HEK293 (cell line): ENCODE results near the gene FBH1.
A peak's percentile ranks its signal among the peaks of the same experiment; 100 is the strongest.

ENCODE experiments used
- AEBP2 ChIP-seq: fragments of 450-650 bp; formaldehyde crosslinking; IDR thresholded peaks from 2 replicates; pipeline ENCODE4 v1.5.1; 2016; ENCODE audit warnings: missing biosample characterization, missing genetic modification characterization, borderline replicate concordance
- HOXC10 ChIP-seq: sonication (generic); formaldehyde crosslinking; IDR thresholded peaks from 2 replicates; pipeline ENCODE4 v1.8.1; 2023; ENCODE audit warnings: mild to moderate bottlenecking, missing genetic modification reagents
- INSM2 ChIP-seq: fragments of 450-650 bp; formaldehyde crosslinking; IDR thresholded peaks from 2 replicates; pipeline ENCODE4 v1.5.1; 2016; ENCODE audit warnings: missing biosample characterization, missing genetic modification characterization
- PRDM2 ChIP-seq: fragments of 450-650 bp; formaldehyde crosslinking; IDR thresholded peaks from 2 replicates; pipeline ENCODE4 v1.5.1; 2016; ENCODE audit warnings: missing biosample characterization, missing genetic modification characterization, borderline replicate concordance
- PRDM6 ChIP-seq: fragments of 450-650 bp; formaldehyde crosslinking; IDR thresholded peaks from 2 replicates; pipeline ENCODE4 v1.5.1; 2017; ENCODE audit warnings: missing biosample characterization, missing genetic modification characterization
- ZBTB26 ChIP-seq: fragments of 450-650 bp; formaldehyde crosslinking; optimal IDR thresholded peaks from 2 replicates; pipeline ENCODE3; 2016; ENCODE audit warnings: missing biosample characterization, mild to moderate bottlenecking, missing genetic modification characterization
- ZBTB48 ChIP-seq: fragments of 450-650 bp; formaldehyde crosslinking; IDR thresholded peaks from 2 replicates; pipeline ENCODE4 v1.5.1; 2016; ENCODE audit warnings: missing biosample characterization, missing genetic modification characterization
- ZIC2 ChIP-seq: fragments of 450-650 bp; formaldehyde crosslinking; IDR thresholded peaks from 2 replicates; pipeline ENCODE4 v1.5.1; 2016; ENCODE audit warnings: missing biosample characterization, missing genetic modification characterization
- ZNF112 ChIP-seq: fragments of 450-650 bp; formaldehyde crosslinking; IDR thresholded peaks from 2 replicates; pipeline ENCODE4 v1.5.0; 2017; ENCODE audit warnings: missing biosample characterization, missing genetic modification characterization
- ZNF155 ChIP-seq: fragments of 450-650 bp; formaldehyde crosslinking; IDR thresholded peaks from 2 replicates; pipeline ENCODE4 v1.5.1; 2016; ENCODE audit warnings: missing biosample characterization, missing genetic modification characterization
- ZNF350 ChIP-seq: fragments of 450-650 bp; formaldehyde crosslinking; IDR thresholded peaks from 2 replicates; pipeline ENCODE4 v1.5.0; 2017; ENCODE audit warnings: missing biosample characterization, mild to moderate bottlenecking, missing genetic modification characterization
- ZNF366 ChIP-seq: fragments of 450-650 bp; formaldehyde crosslinking; conservative IDR thresholded peaks from 2 replicates; pipeline ENCODE4 v1.5.1; 2016; ENCODE audit warnings: missing biosample characterization, missing genetic modification characterization
- ZNF391 ChIP-seq: fragments of 450-650 bp; formaldehyde crosslinking; IDR thresholded peaks from 2 replicates; pipeline ENCODE4 v1.5.1; 2016; ENCODE audit warnings: low read depth, missing biosample characterization, missing genetic modification characterization, borderline replicate concordance
- ZNF558 ChIP-seq: fragments of 450-650 bp; formaldehyde crosslinking; IDR thresholded peaks from 2 replicates; pipeline ENCODE4 v1.5.1; 2016; ENCODE audit warnings: missing biosample characterization, missing genetic modification characterization
- ZNF623 ChIP-seq: fragments of 450-650 bp; formaldehyde crosslinking; IDR thresholded peaks from 2 replicates; pipeline ENCODE4 v1.5.1; 2016; ENCODE audit warnings: missing biosample characterization, missing genetic modification characterization
- ZNF629 ChIP-seq: fragments of 450-650 bp; formaldehyde crosslinking; IDR thresholded peaks from 2 replicates; pipeline ENCODE4 v1.5.1; 2017; ENCODE audit warnings: missing biosample characterization, missing genetic modification characterization
- ZNF660 ChIP-seq: fragments of 450-650 bp; IDR thresholded peaks from 2 replicates; pipeline ENCODE4 v1.5.1; 2018; ENCODE audit warnings: missing biosample characterization, mild to moderate bottlenecking, missing genetic modification characterization
- ZNF701 ChIP-seq: fragments of 450-650 bp; formaldehyde crosslinking; IDR thresholded peaks from 2 replicates; pipeline ENCODE4 v1.5.1; 2016; ENCODE audit warnings: missing biosample characterization, missing genetic modification characterization
- ZSCAN4 ChIP-seq: fragments of 450-650 bp; formaldehyde crosslinking; IDR thresholded peaks from 2 replicates; pipeline ENCODE4 v1.5.1; 2017; ENCODE audit warnings: missing biosample characterization, missing genetic modification characterization

Gene FBH1

GRCh38 chr10:5975641-5976473 lies 85.8 kb downstream of the FBH1 start (continued):
- TF ChIP-seq ZSCAN4 (tag by site-specific recombination) = no peak
- no peak for TF ChIP-seq HOXC10 (CRISPR knock-in tag)
- TF ChIP-seq INSM2 (tag by site-specific recombination) = no peak
- TF ChIP-seq ZNF660 (tag by site-specific recombination) = no peak
- TF ChIP-seq ZNF350 (tag by site-specific recombination) = no peak
- no peak for TF ChIP-seq ZNF112 (tag by site-specific recombination)
- no peak for TF ChIP-seq ZNF629 (tag by site-specific recombination)
- no peak for TF ChIP-seq PRDM2
- TF ChIP-seq ZNF155 (tag by site-specific recombination) = no peak
- 0 out of 2 replicates have a peak, but pooled peaks have one; percentile 13 for TF ChIP-seq ZNF558
- TF ChIP-seq ZNF366 (tag by site-specific recombination) = 0 out of 2 replicates have a peak, but pooled peaks have one; percentile 40
- no peak for TF ChIP-seq ZNF391
- TF ChIP-seq PRDM6 (tag by site-specific recombination) = no peak
- TF ChIP-seq ZBTB26 = no peak
- TF ChIP-seq AEBP2 (tag by site-specific recombination) = no peak
- TF ChIP-seq ZNF623 (tag by site-specific recombination) = no peak
- no peak for TF ChIP-seq ZIC2 (tag by site-specific recombination)
- no peak for TF ChIP-seq ZBTB48 (tag by site-specific recombination)
- TF ChIP-seq ZNF701 = no peak
